GM12878 (cell line): ENCODE results near the gene CLEC2A. TPM values are rescaled to one million over a fixed set of nuclear protein-coding genes. Genes with fewer than 3 reads are reported as not detected.

Source experiments
- ATAC-seq: fragments of 200-7000 bp; cut with Tn5 transposase; 3 replicates; pipeline ENCODE4 v1.9.1; 2020; ENCODE audit warnings: mild to moderate bottlenecking, moderate library complexity
- BruUV-seq: library from RNA; stranded (reverse); fragments of 400-500 nt; replicated peaks from 2 replicates; lab custom pipeline; 2021; lab: Mats Ljungman, UMichigan
- CTCF ChIA-PET: fragments of 300-600 bp; sonication (Branson Sonifier 250); formaldehyde crosslinking; extraction: SDS; loops from one replicate; lab custom pipeline; 2021; ENCODE audit warnings: inconsistent platforms; lab: Yijun Ruan, JAX
- POLR2A ChIA-PET: fragments of 350-600 bp; formaldehyde crosslinking; extraction: SDS; loops from one replicate; lab custom pipeline; 2021; ENCODE audit warnings: inconsistent platforms; lab: Charles Lee
- RAD21 ChIA-PET: fragments of 300-600 bp; sonication (Branson Sonifier 250); formaldehyde crosslinking; loops from one replicate; lab custom pipeline; 2023; ENCODE audit warnings: antibody characterized with exemption; ENCODE audit not compliant: unreplicated experiment; lab: Charles Lee
- SMC1A ChIA-PET: fragments of 300-600 bp; sonication (Branson Sonifier 250); formaldehyde crosslinking; loops from one replicate; lab custom pipeline; 2023; ENCODE audit not compliant: unreplicated experiment, uncharacterized antibody; lab: Charles Lee
- DNase-seq: peaks from one replicate; pipeline ENCODE4 v3.0.0-alpha.2; 2011; ENCODE audit warnings: low read depth, low spot score
- FAIRE-seq: peaks from 3 replicates; lab custom pipeline; 2011; peaks lifted over from hg19 to GRCh38; lab: Jason Lieb, UNC
- H2AFZ ChIP-seq: 2 replicates; pipeline ENCODE4 v1.6.0; 2011; ENCODE audit warnings: low read depth, low read length, control low read depth; ENCODE audit not compliant: control insufficient read depth
- H3K27ac ChIP-seq: 2 replicates; pipeline ENCODE4 v1.5.1; 2011; ENCODE audit warnings: control low read depth; ENCODE audit not compliant: control insufficient read depth, insufficient read depth
- H3K27me3 ChIP-seq, 2 experiments: replicated peaks in 1 of 2; 2 replicates each; pipeline versions ENCODE4 v1.6.0 to v1.6.1; 2011; ENCODE audit warnings: low read length in 1 of 2; ENCODE audit not compliant: control insufficient read depth in 2 of 2, insufficient read depth in 2 of 2
- H3K36me3 ChIP-seq, 2 experiments: 2 replicates each; pipeline ENCODE4 v1.5.1; 2011; ENCODE audit warnings: low read length in 1 of 2; ENCODE audit not compliant: control insufficient read depth in 2 of 2, insufficient read depth in 2 of 2
- H3K4me1 ChIP-seq: 2 replicates; pipeline ENCODE4 v1.6.1; 2011; ENCODE audit warnings: mild to moderate bottlenecking, low read length, moderate library complexity, mixed read lengths; ENCODE audit not compliant: control insufficient read depth, insufficient read depth
- H3K4me2 ChIP-seq: 2 replicates; pipeline ENCODE4 v1.6.0; 2011; ENCODE audit warnings: control low read depth; ENCODE audit not compliant: control insufficient read depth, insufficient read depth
- H3K4me3 ChIP-seq: fragments of 200-600 bp; sonication (generic); 2 replicates; pipeline ENCODE4 v1.5.1; 2016
- H3K79me2 ChIP-seq: 2 replicates; pipeline ENCODE4 v1.6.0; 2011; ENCODE audit warnings: low read length; ENCODE audit not compliant: control insufficient read depth, insufficient read depth
- H3K9ac ChIP-seq: 2 replicates; pipeline ENCODE4 v1.8.0; 2011; ENCODE audit warnings: low read length, control low read depth, mixed read lengths; ENCODE audit not compliant: control insufficient read depth, insufficient read depth
- H3K9me3 ChIP-seq: replicated peaks from 3 replicates; pipeline ENCODE4 v1.5.1; 2011; ENCODE audit warnings: mild to moderate bottlenecking, low read length; ENCODE audit not compliant: control insufficient read depth, insufficient read depth
- H4K20me1 ChIP-seq: 2 replicates; pipeline ENCODE4 v1.6.0; 2011; ENCODE audit not compliant: control insufficient read depth, insufficient read depth
- ETV6 ChIP-seq, 2 experiments: fragments of 450-650 bp in 1 of 2; IDR thresholded peaks in 1 of 2; conservative IDR thresholded peaks in 1 of 2; 2 replicates each; pipeline ENCODE4 v1.6.1; 2014; ENCODE audit warnings: antibody characterized with exemption in 1 of 2, borderline replicate concordance in 1 of 2, low read depth in 1 of 2, mild to moderate bottlenecking in 1 of 2, moderate library complexity in 1 of 2
- IKZF2 ChIP-seq, 2 experiments: fragments of 450-650 bp; IDR thresholded peaks; 2 replicates each; pipeline ENCODE4 v1.6.1; 2017; ENCODE audit warnings: mild to moderate bottlenecking in 2 of 2, moderate library complexity in 2 of 2
- LARP7 ChIP-seq: fragments of 450-650 bp; IDR thresholded peaks from 2 replicates; pipeline ENCODE4 v1.6.1; 2017; ENCODE audit warnings: mild to moderate bottlenecking
- SIX5 ChIP-seq: IDR thresholded peaks from 2 replicates; pipeline ENCODE4 v1.6.1; 2011; ENCODE audit warnings: mild to moderate bottlenecking, low read depth, low read length, moderate library complexity; ENCODE audit not compliant: severe bottlenecking
- SMARCA5 ChIP-seq: fragments of 450-650 bp; IDR thresholded peaks from 2 replicates; pipeline ENCODE4 v1.6.1; 2017; ENCODE audit warnings: mild to moderate bottlenecking
- ZNF274 ChIP-seq: IDR thresholded peaks from one replicate; pipeline ENCODE4 v1.8.0; 2011; ENCODE audit not compliant: insufficient read length, insufficient read depth
- WGBS: methylation state at CpG from one replicate; pipeline ENCODE4 v1.1.6; 2016; ENCODE audit warnings: low lambda C conversion rate; ENCODE audit not compliant: insufficient replicate concordance, insufficient coverage; ENCODE audit errors: missing lambda C conversion rate; 5-methylcytosine and 5-hydroxymethylcytosine counted together
- in situ Hi-C: fragments of 300-500 bp; cut with MboI; formaldehyde crosslinking; loops from 9 replicates; pipeline ENCODE4 v1.14.3; 2018; ENCODE audit warnings: mixed read lengths
- intact Hi-C: fragments of 100-400 bp; cut with micrococcal nuclease; formaldehyde crosslinking; loops from one replicate; pipeline ENCODE4 v1.14.2; 2022; ENCODE audit not compliant: unreplicated experiment
- polyA plus RNA-seq, 11 experiments: library from polyadenylated mRNA; depleted of rRNA in 4 of 11; unstranded in 6 of 11; stranded (reverse) in 5 of 11; fragments of >200 nt; fragmentation: Nextera tagmentation in 4 of 11; fragmentation: Illumina TruSeq in 1 of 11; extraction: Ambion mirVana in 4 of 11; extraction: Trizol in 1 of 11; gene quantifications; 1 replicate in 1 of 11; 2 replicates in 10 of 11; pipeline versions ENCODE4 v1.2.1 to v1.2.3, GENCODE V29; 2011 to 2016; ENCODE audit warnings: inconsistent platforms in 2 of 11, missing spikeins in 2 of 11, low read depth in 1 of 11
- total RNA-seq, 4 experiments: library from RNA; depleted of rRNA in 3 of 4; stranded (reverse); fragments of >200 nt in 3 of 4; fragmentation: Illumina TruSeq in 1 of 4; extraction: Trizol in 1 of 4; gene quantifications; 2 replicates each; pipeline versions ENCODE4 v1.2.1 to v1.2.3, GENCODE V29; 2013 to 2021
- TF ChIP-seq, protein P1 (sequence below): IDR thresholded peaks from 2 replicates; pipeline ENCODE4 v1.6.1; 2012; ENCODE audit warnings: improper control_type of control experiment, low read depth, low read length; ENCODE audit not compliant: insufficient replicate concordance
- TF ChIP-seq, protein P2 (sequence below): fragments of 450-650 bp; formaldehyde crosslinking; IDR thresholded peaks from 2 replicates; pipeline ENCODE4 v1.4.0; 2020; ENCODE audit warnings: mild to moderate bottlenecking, moderate library complexity

The CLEC2A gene
- total and polyA plus RNA-seq, 10 of the 15 experiments (the other 5 are each of a cell fraction or from before 2014, with no cell fraction given): not detected

DNA sequence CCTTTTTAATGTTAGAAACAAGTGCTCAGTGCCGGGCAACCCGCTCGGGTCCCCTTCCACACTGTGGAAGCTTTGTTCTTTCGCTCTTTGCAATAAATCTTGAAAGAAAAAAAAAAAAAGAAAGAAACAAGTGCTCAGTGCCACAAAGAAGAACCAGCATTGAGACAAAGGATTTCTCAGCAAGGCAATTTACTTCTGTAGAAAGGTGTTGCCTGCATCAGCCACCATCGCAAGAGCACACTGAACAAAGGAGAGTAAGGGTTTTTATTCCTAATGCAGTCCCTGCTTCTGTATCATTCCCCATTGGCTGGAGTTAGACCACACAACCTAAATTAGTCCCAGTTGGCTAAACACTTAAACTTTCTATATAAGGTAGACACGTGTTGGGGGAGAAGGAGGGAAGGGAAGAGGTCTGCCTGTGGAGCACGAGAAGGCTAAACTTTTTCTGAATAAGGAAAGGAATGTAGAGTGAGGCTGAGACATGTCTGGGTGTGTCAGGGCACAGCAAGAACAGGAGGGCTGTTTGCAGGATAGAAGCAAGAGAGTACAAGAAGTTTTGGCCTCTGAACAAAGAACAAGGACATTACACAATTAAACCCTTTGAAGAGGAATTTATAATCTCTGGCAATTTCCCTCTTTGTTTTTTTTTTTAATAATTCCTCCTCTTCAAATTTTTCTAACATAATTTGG, 29.5 kb downstream of the CLEC2A start:
- Histone ChIP-seq H3K36me3 (no peaks in the 10 kb centered on the region), H4K20me1 (no peaks in the 10 kb centered on the region), H3K9ac (no peak overlapping the region), H3K4me2 (no peak overlapping the region), H3K4me3 (no peak overlapping the region), H3K4me1 (no peaks in the 10 kb centered on the region), H3K79me2 (no peaks in the 10 kb centered on the region), H2AFZ (no peak overlapping the region), H3K9me3 (peaks cover 1% of the 10 kb centered on the region), H3K27me3 (no peaks in the 10 kb centered on the region), H3K27ac (no peak overlapping the region)
- TF ChIP-seq IKZF2 (IDR thresholded peaks at IDR 0.05): no peak
- no peak for TF ChIP-seq LARP7
- TF ChIP-seq, protein P1, sequence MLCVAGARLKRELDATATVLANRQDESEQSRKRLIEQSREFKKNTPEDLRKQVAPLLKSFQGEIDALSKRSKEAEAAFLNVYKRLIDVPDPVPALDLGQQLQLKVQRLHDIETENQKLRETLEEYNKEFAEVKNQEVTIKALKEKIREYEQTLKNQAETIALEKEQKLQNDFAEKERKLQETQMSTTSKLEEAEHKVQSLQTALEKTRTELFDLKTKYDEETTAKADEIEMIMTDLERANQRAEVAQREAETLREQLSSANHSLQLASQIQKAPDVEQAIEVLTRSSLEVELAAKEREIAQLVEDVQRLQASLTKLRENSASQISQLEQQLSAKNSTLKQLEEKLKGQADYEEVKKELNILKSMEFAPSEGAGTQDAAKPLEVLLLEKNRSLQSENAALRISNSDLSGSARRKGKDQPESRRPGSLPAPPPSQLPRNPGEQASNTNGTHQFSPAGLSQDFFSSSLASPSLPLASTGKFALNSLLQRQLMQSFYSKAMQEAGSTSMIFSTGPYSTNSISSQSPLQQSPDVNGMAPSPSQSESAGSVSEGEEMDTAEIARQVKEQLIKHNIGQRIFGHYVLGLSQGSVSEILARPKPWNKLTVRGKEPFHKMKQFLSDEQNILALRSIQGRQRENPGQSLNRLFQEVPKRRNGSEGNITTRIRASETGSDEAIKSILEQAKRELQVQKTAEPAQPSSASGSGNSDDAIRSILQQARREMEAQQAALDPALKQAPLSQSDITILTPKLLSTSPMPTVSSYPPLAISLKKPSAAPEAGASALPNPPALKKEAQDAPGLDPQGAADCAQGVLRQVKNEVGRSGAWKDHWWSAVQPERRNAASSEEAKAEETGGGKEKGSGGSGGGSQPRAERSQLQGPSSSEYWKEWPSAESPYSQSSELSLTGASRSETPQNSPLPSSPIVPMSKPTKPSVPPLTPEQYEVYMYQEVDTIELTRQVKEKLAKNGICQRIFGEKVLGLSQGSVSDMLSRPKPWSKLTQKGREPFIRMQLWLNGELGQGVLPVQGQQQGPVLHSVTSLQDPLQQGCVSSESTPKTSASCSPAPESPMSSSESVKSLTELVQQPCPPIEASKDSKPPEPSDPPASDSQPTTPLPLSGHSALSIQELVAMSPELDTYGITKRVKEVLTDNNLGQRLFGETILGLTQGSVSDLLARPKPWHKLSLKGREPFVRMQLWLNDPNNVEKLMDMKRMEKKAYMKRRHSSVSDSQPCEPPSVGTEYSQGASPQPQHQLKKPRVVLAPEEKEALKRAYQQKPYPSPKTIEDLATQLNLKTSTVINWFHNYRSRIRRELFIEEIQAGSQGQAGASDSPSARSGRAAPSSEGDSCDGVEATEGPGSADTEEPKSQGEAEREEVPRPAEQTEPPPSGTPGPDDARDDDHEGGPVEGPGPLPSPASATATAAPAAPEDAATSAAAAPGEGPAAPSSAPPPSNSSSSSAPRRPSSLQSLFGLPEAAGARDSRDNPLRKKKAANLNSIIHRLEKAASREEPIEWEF: no peak
- no peak for TF ChIP-seq SIX5
- TF ChIP-seq ZNF274: no peak
- no peak for TF ChIP-seq SMARCA5
- TF ChIP-seq, protein P2, sequence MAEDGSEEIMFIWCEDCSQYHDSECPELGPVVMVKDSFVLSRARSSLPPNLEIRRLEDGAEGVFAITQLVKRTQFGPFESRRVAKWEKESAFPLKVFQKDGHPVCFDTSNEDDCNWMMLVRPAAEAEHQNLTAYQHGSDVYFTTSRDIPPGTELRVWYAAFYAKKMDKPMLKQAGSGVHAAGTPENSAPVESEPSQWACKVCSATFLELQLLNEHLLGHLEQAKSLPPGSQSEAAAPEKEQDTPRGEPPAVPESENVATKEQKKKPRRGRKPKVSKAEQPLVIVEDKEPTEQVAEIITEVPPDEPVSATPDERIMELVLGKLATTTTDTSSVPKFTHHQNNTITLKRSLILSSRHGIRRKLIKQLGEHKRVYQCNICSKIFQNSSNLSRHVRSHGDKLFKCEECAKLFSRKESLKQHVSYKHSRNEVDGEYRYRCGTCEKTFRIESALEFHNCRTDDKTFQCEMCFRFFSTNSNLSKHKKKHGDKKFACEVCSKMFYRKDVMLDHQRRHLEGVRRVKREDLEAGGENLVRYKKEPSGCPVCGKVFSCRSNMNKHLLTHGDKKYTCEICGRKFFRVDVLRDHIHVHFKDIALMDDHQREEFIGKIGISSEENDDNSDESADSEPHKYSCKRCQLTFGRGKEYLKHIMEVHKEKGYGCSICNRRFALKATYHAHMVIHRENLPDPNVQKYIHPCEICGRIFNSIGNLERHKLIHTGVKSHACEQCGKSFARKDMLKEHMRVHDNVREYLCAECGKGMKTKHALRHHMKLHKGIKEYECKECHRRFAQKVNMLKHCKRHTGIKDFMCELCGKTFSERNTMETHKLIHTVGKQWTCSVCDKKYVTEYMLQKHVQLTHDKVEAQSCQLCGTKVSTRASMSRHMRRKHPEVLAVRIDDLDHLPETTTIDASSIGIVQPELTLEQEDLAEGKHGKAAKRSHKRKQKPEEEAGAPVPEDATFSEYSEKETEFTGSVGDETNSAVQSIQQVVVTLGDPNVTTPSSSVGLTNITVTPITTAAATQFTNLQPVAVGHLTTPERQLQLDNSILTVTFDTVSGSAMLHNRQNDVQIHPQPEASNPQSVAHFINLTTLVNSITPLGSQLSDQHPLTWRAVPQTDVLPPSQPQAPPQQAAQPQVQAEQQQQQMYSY (CRISPR knock-in tag): no peak
- TF ChIP-seq ETV6 (conservative IDR thresholded peaks at IDR 0.05 in 1 of 2, IDR thresholded peaks at IDR 0.05 in 1 of 2; ENCODE audit: borderline replicate concordance in 1 of 2, low read depth in 1 of 2): no peak
- ATAC-seq (no peak), DNase-seq (no peak), FAIRE-seq (no peak)
- intact Hi-C loops: no loop called here
- in situ Hi-C loops: no loop called here
- ChIA-PET SMC1A (no interaction called here), CTCF (interaction anchor here (1.2 kb wide), 1 partner anchor 23 kb away, joined by 3 read pairs; no protein-coding TSS in a partner anchor), POLR2A (no interaction called here), RAD21 (no interaction called here)
- BruUV-seq: no TSS peak
- WGBS: 60% methylated on average over 7 of the region's 7 CpGs
